Retinal pigment epithelial cell (primary cell): ENCODE results near the gene MYBBP1A.
A peak's percentile ranks its signal among the peaks of the same experiment; 100 is the strongest.
"Not testable (repeated sequence)": the region's sequence is repeated elsewhere in the genome, so short reads cannot be mapped to it uniquely, and the experiment has no call there.

Source experiments
- DNase-seq: peaks from one replicate; pipeline ENCODE4 v3.0.0-alpha.2; 2010; ENCODE audit warnings: low read depth
- H3K4me3 ChIP-seq: 2 replicates; pipeline ENCODE4 v1.5.1; 2011; ENCODE audit warnings: mild to moderate bottlenecking, low read length, control low read depth, moderate library complexity
- CTCF ChIP-seq: conservative IDR thresholded peaks from 2 replicates; pipeline ENCODE4 v1.5.1; 2011; ENCODE audit warnings: low read depth, low read length, control low read depth, inconsistent platforms

The MYBBP1A gene

GRCh38 chr17:4583782-4584100 lies 28.6 kb upstream of the MYBBP1A start:
- no peak for DNase-seq
- peak overlapping the region; percentile 35 for H3K4me3 ChIP-seq
- TF ChIP-seq CTCF, result peak; percentile 54

- H3K4me3 ChIP-seq, result no peak overlapping the region
- DNase-seq, result no peak
- TF ChIP-seq CTCF, result no peak
Measured at GRCh38 chr17:4583206-4583605, 28.0 kb upstream of the MYBBP1A start.

GRCh38 chr17:4582691-4583090 lies 27.5 kb upstream of the MYBBP1A start:
- H3K4me3 ChIP-seq, result no peak overlapping the region
- no peak for DNase-seq
- no peak for TF ChIP-seq CTCF

- H3K4me3 ChIP-seq, result no peak overlapping the region
- no peak for TF ChIP-seq CTCF
- DNase-seq, result peak; percentile 18
Measured at GRCh38 chr17:4582101-4582501, 26.9 kb upstream of the MYBBP1A start.

GRCh38 chr17:4580291-4580690 lies 25.1 kb upstream of the MYBBP1A start:
- no peak for TF ChIP-seq CTCF
- no peak overlapping the region for H3K4me3 ChIP-seq
- no peak for DNase-seq

GRCh38 chr17:4579678-4580077 lies 24.5 kb upstream of the MYBBP1A start:
- no peak for DNase-seq
- TF ChIP-seq CTCF, result no peak

GRCh38 chr17:4578349-4578748 lies 23.2 kb upstream of the MYBBP1A start:
- H3K4me3 ChIP-seq, DNase-seq: not testable (repeated sequence)

More at GRCh38 chr17:4579678-4580077, 24.5 kb upstream of the MYBBP1A start:
- H3K4me3 ChIP-seq, result no peak overlapping the region

GRCh38 chr17:4577386-4577993 lies 22.3 kb upstream of the MYBBP1A start:
- H3K4me3 ChIP-seq, result no peak overlapping the region
- DNase-seq, result no peak
- TF ChIP-seq CTCF, result no peak
